ACC112 (cell line): ENCODE measurements around the gene CDKN2A.

Experiments used
- H2AFZ ChIP-seq: fragments of 200-600 bp; sonication (generic); one replicate; pipeline ENCODE4 v1.6.0; 2017; ENCODE audit warnings: antibody characterized with exemption, low read length; ENCODE audit not compliant: unreplicated experiment
- H3K27ac ChIP-seq: fragments of 200-600 bp; sonication (generic); 2 replicates; pipeline ENCODE4 v1.5.1; 2014; ENCODE audit warnings: low read depth, mild to moderate bottlenecking, antibody characterized with exemption, low read length, moderate library complexity
- H3K27me3 ChIP-seq: fragments of 200-600 bp; sonication (generic); 2 replicates; pipeline ENCODE4 v1.6.1; 2014; ENCODE audit warnings: mild to moderate bottlenecking, antibody characterized with exemption, low read length, moderate library complexity, mixed read lengths; ENCODE audit not compliant: insufficient read depth
- H3K36me3 ChIP-seq: fragments of 200-600 bp; sonication (generic); 2 replicates; pipeline ENCODE4 v1.6.1; 2016; ENCODE audit warnings: mild to moderate bottlenecking, antibody characterized with exemption, low read length, moderate library complexity, mixed read lengths; ENCODE audit not compliant: insufficient read depth
- H3K4me1 ChIP-seq: fragments of 200-600 bp; sonication (generic); one replicate; pipeline ENCODE4 v1.6.1; 2016; ENCODE audit warnings: low read length, mixed read lengths; ENCODE audit not compliant: insufficient read depth, unreplicated experiment, control insufficient read depth
- H3K4me3 ChIP-seq: fragments of 200-600 bp; sonication (generic); 2 replicates; pipeline ENCODE4 v1.5.1; 2014; ENCODE audit warnings: mild to moderate bottlenecking, low read depth, low read length
- H3K79me2 ChIP-seq: fragments of 200-600 bp; sonication (generic); one replicate; pipeline ENCODE4 v1.6.0; 2016; ENCODE audit warnings: low read length; ENCODE audit not compliant: control insufficient read depth, unreplicated experiment, insufficient read depth

The CDKN2A gene

DNA sequence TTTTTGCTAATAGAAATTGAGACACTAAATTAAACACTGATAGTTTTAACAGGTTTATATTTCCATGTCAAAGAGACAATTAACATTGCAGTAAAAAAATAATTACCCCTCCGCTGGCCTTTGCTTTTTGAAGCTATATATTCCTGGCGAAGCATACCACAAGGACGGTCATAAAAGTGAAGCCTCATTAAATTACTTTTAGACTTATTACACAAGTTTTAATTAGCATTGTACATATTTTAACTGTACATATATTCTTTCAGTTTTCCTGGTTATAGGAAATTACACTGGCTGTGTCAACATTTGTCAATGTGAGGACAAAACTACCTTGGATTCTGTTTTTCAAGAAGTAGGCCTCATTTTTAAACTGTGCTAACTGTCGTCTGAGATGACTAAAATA is 1.2 kb downstream of the CDKN2A start:
- no peak overlapping the region for H2AFZ ChIP-seq

DNA sequence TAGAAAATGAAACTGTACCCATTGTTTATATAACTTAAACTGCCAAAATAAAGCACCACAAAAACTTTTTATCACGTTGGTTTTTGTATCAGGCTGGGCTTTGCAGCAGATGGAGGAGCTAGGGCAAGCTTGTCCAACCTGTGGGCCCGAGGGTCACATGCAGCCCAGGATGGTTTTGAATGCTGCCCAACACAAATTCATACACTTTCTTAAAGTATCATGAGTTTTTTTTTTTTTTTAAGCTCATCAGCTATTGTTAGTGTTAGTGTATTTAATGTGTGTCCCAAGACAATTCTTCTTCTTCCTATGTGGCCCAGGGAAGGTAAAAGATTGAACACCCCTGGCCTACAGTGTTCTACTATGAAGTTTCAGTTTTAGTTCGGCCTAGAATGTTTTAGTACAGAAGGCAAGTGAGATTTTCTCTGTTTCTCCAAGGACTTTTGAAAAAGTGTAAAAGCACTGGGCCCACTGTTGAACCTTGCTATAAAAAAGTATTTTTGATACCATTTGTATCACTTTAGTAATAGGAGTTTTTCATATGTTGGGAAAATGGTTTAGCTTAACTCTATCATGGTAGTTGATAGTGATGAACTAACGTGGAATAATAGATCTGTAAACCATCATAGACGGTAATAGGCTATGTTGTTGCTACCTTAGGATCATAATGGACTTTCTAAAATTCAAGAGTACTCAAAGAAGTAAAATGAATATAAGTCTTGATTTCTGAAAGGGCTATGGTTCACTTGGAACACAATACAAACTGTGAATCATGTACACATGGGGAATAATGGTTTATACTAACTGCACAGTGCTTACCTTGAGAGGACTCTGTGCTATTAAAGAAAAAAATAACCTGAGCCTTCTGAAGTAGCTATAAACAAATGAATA is 2.9 kb downstream of the CDKN2A start:
- H3K27ac ChIP-seq, result peak overlapping the region; percentile 46
- H3K36me3 ChIP-seq, result peaks cover 10% of the 10 kb centered on the region; the same call in 1 of the 2 replicates
- peaks cover 79% of the 10 kb centered on the region for H3K79me2 ChIP-seq
- peaks cover 35% of the 10 kb centered on the region for H3K4me1 ChIP-seq
- H3K27me3 ChIP-seq, result no peaks in the 10 kb centered on the region
- H2AFZ ChIP-seq, result peak overlapping the region; percentile 57
- H3K4me3 ChIP-seq, result peak overlapping the region; percentile 97

More for the DNA sequence above, 1.2 kb downstream of the CDKN2A start:
- H3K79me2 ChIP-seq, result peaks cover 87% of the 10 kb centered on the region
- peak overlapping the region; percentile 81 for H3K27ac ChIP-seq
- H3K27me3 ChIP-seq, result no peaks in the 10 kb centered on the region
- H3K36me3 ChIP-seq, result peaks cover 10% of the 10 kb centered on the region; the same call in 1 of the 2 replicates
- peaks cover 35% of the 10 kb centered on the region for H3K4me1 ChIP-seq
- peak overlapping the region; percentile 97 for H3K4me3 ChIP-seq

DNA sequence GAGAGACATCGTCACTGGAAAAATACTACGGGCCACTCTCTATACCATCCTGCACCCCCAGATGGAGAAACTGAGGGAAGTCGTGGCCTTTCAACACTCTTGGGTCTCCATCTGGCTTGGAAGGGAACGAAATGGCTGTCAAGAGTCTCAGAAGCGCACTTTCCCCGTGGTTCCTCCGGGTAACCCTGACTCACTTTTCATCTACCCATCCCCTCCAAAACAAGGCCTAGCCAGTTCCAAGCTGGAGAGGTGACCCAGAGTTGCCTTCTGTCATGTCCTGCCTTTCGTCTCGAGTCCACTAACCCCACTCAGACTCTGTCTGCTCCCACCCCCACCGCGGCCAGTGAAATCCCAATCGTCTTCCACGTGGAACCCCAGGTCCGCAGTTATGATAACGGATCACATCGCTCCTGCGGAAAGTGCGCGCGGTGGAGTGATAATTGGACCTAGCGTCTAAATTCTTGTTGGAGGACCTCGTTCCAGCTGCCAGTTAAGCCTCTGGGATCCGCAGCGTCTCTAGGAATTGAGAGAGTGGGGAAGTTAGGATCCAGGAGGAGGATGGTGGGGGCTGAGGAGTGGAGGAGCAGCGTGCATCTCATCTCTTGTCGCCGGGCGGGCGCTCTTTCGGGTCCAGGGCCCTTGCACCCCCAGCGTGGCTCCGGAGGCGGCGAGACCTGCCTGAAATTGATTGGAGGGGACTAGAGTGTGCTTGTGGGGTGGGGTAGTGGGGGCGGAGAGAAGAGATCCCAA is 4.6 kb downstream of the CDKN2A start:
- H3K4me3 ChIP-seq, result peak overlapping the region; percentile 97; the same call in 1 of the 2 replicates
- H3K36me3 ChIP-seq, result peaks cover 10% of the 10 kb centered on the region; the same call in 1 of the 2 replicates
- H3K4me1 ChIP-seq, result peaks cover 40% of the 10 kb centered on the region
- peaks cover 80% of the 10 kb centered on the region for H3K79me2 ChIP-seq
- H3K27me3 ChIP-seq, result no peaks in the 10 kb centered on the region
- no peak overlapping the region for H2AFZ ChIP-seq
- H3K27ac ChIP-seq, result peak overlapping the region; percentile 46; the same call in 1 of the 2 replicates

DNA sequence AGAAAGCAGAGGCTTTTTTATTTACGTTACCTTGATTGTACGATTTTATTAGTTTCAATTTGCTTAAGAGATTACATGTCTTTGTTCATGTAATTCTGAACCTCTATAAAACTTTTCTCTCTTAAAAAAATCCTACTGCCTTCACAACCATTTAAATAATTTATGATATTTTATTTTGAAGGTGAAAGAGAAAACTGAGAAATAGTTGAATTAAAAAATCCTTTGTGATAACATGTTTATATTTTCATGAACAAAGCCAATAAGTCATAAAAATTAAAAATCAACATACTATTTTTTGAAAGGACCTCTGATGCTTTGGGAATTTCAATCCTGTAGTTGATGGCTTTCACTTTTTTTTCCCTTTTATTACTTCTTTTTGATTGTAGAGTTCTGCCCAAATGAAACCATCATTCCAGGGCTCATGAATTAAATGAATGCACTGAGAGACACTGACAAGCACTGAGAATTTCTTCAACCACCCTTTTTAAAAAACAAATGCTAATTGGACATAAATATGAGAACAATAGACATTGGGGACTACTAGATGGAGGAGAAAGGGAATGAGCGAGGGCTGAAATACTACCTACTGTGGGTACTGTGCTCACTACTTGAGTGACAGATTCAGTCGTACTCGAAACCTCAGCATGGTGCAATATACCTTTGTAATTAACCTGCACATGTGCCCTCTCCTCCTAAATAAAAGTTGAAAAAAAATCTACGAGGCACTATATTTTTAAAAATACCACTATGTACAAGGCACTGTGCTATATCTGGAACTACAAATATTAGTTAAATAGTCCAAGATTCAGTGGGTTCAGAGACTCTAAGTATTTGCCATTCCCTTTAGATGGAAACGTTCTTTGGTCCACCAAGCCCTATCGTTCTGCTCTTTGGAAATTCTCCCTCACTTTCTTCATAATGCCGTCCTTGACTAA is 5.9 kb downstream of the CDKN2A start:
- peaks cover 82% of the 10 kb centered on the region for H3K79me2 ChIP-seq
- no peak overlapping the region for H2AFZ ChIP-seq
- H3K4me3 ChIP-seq, result peak overlapping the region; percentile 78
- H3K4me1 ChIP-seq, result peaks cover 47% of the 10 kb centered on the region
- peak overlapping the region; percentile 93 for H3K27ac ChIP-seq
- no peaks in the 10 kb centered on the region for H3K27me3 ChIP-seq
- H3K36me3 ChIP-seq, result peaks cover 10% of the 10 kb centered on the region; the same call in 1 of the 2 replicates

DNA sequence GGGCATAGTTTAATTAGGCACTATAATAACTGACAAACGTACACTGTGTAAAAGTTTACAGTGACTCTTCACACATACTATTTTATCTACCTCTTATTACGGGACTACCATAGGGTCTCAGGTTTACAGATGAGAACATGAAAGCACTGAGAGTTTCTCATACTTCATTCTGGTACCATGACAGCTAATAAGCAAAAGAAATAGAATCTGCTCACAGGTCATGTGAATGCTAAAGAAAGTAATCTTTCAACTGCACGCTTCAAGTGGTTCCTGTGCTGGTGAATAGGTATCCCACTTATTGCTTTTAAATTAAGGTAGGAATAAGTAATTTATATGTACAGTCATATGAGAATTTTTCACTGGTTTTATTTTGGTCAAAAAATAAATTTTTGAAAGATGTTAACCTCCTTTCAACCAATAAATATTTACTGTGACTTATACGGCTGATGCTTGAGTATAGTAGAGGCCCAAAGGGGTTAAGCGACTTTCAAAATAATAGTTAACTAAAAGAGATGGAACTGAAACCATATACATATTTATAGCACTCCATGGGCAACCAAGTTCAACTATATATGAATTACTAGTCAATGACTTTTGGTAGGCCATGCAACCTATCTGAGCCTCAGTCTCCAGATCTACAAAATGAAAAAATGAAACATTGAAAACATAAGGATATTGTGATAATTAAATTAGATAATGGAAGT is 8.1 kb downstream of the CDKN2A start:
- peaks cover 10% of the 10 kb centered on the region; the same call in 1 of the 2 replicates for H3K36me3 ChIP-seq
- H3K79me2 ChIP-seq, result peaks cover 71% of the 10 kb centered on the region
- H2AFZ ChIP-seq, result no peak overlapping the region
- peak overlapping the region; percentile 93 for H3K27ac ChIP-seq
- H3K4me3 ChIP-seq, result peak overlapping the region; percentile 78
- H3K4me1 ChIP-seq, result peaks cover 53% of the 10 kb centered on the region
- H3K27me3 ChIP-seq, result no peaks in the 10 kb centered on the region

DNA sequence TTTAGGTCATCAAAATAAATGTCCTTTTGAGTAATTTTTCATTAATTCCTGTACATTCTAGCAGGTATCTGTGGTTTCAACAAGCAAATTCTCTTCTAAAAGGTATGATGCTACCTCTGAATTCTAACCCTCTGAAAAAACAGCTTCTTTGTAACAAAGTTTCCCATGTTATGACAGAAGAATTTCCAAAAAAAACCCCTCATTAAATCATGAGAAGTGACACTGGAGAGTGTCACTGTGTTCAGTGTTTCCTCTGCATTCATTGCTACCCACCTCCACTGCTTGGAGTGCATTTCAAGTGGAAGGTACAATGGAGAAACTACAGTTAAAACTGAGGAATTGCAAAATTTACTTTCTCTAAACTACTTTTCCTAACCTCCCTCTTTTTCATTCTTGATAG is 10.1 kb downstream of the CDKN2A start:
- no peak overlapping the region for H3K4me3 ChIP-seq

DNA sequence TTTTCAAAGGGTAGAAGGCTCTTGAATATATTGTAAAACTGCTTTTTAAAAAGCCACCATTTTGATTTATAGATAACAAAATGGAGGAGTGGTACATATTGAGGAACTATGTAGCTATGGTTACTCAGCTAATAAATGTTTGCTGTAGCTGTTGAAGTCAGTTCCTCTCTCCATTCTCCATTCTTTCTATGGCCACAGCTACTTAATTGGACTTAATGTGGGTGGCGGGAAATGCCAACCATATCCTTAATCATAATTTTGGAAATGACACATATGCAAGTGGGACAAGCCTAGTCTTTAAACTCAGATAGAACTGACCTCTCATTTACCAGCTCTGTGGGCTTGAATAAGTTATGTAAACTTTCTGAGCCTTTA is 10.6 kb downstream of the CDKN2A start:
- H3K36me3 ChIP-seq, result no peaks in the 10 kb centered on the region; the same call in 1 of the 2 replicates
- H3K79me2 ChIP-seq, result peaks cover 61% of the 10 kb centered on the region
- H3K27ac ChIP-seq, result peak overlapping the region; percentile 32
- H3K4me3 ChIP-seq, result no peak overlapping the region
- no peaks in the 10 kb centered on the region for H3K27me3 ChIP-seq
- no peak overlapping the region for H2AFZ ChIP-seq
- H3K4me1 ChIP-seq, result peaks cover 49% of the 10 kb centered on the region

More for the DNA sequence above, 10.1 kb downstream of the CDKN2A start:
- Histone ChIP-seq H3K27ac (no peak overlapping the region), H2AFZ (no peak overlapping the region), H3K79me2 (peaks cover 61% of the 10 kb centered on the region), H3K4me1 (peaks cover 48% of the 10 kb centered on the region), H3K36me3 (no peaks in the 10 kb centered on the region; the same call in 1 of the 2 replicates), H3K27me3 (no peaks in the 10 kb centered on the region)

DNA sequence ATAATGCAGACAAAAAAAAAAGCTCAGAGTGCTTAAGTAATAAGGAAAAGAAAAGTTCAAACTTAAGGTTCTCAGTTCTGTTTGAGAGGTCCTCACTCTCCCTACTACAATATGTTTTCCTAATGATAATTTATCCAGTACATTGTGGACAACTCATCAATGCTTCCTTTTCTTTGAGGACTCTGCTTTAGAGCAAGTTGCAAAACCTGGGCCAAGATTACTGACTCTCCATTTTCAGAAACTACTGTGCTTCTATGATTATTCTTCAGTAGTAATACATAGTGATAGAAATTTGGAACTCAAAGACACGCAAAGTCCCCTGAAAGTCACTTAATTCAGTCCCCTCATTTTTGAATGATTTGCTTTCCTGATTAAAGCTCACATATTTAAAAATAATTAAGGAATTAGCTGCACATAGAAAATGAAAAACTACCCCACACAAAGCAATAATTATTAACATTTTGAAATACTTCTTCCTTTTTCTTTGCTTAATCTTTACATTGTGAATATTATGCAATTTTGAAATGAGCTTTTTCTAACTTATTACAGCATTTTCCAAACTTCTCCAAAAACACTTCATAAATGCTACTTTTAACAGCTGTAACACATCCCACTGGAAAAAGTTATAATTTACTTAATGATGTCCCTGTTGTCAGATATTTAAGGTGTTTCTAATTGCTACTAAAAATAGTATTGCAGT is 11.2 kb downstream of the CDKN2A start:
- H3K79me2 ChIP-seq, result peaks cover 57% of the 10 kb centered on the region
- no peak overlapping the region for H3K4me3 ChIP-seq
- H3K27me3 ChIP-seq, result no peaks in the 10 kb centered on the region
- H3K36me3 ChIP-seq, result no peaks in the 10 kb centered on the region; the same call in 1 of the 2 replicates
- peaks cover 47% of the 10 kb centered on the region for H3K4me1 ChIP-seq
- H2AFZ ChIP-seq, result no peak overlapping the region
- peak overlapping the region; percentile 32 for H3K27ac ChIP-seq

DNA sequence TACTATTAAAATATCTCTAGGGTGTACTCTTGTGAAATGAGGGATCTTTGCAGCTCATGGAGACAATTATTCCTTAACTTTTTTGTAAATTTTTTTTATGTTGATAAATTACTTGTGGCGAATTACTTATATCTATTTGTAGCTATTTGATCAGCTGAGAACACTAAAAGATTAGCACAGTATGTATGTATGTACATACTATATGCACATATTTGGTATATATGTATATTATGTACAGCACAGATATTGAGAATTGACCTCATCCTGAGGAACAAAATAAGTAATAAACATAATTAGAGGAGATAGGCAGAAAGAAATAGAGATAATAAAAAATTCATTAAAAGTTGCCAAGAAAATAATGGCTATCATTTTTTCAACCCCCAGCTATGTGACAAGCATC is 11.8 kb downstream of the CDKN2A start:
- Histone ChIP-seq H3K4me3 (no peak overlapping the region), H3K36me3 (no peaks in the 10 kb centered on the region; the same call in 1 of the 2 replicates), H3K4me1 (peaks cover 46% of the 10 kb centered on the region), H2AFZ (no peak overlapping the region), H3K27ac (no peak overlapping the region), H3K27me3 (no peaks in the 10 kb centered on the region), H3K79me2 (peaks cover 56% of the 10 kb centered on the region)
